Measurements from ENCODE around the gene CDC27.
"Not testable (repeated sequence)": the region's sequence is repeated elsewhere in the genome, so short reads cannot be mapped to it uniquely, and the experiment has no call there.

Gene CDC27

DNA sequence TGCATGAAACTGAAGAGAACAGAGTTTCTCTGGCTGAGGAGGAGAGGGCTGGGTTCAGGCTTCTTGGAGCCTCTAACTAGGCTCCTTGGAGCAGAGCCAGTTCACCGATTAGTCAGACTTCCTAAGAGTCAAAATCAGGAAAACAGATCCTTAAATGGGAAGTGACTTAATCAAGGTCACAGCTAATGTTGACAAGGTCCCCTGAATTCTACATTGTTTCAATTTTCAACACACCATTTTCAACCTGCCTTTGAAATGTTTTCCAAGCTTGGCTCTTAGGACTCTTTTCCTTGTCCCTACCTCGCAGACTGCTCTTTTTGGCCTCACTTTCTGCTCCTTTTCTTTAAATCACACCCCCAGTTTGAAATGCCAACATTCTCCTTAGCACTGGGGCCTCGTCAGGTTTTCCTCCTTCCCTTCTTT is 36.4 kb upstream of the CDC27 start:
- H3K4me3 ChIP-seq (ENCODE audit: low read length) = no peak overlapping the region
- DNase-seq (ENCODE audit: low read depth) = peak; percentile 86
- TF ChIP-seq, protein P1, sequence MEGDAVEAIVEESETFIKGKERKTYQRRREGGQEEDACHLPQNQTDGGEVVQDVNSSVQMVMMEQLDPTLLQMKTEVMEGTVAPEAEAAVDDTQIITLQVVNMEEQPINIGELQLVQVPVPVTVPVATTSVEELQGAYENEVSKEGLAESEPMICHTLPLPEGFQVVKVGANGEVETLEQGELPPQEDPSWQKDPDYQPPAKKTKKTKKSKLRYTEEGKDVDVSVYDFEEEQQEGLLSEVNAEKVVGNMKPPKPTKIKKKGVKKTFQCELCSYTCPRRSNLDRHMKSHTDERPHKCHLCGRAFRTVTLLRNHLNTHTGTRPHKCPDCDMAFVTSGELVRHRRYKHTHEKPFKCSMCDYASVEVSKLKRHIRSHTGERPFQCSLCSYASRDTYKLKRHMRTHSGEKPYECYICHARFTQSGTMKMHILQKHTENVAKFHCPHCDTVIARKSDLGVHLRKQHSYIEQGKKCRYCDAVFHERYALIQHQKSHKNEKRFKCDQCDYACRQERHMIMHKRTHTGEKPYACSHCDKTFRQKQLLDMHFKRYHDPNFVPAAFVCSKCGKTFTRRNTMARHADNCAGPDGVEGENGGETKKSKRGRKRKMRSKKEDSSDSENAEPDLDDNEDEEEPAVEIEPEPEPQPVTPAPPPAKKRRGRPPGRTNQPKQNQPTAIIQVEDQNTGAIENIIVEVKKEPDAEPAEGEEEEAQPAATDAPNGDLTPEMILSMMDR (IDR thresholded peaks at IDR 0.05; ENCODE audit: insufficient read depth, low read depth, low read length, missing control alignments) = no peak

GRCh38 chr17:47224966-47225365 is 35.9 kb upstream of the CDC27 start:
- no peak for DNase-seq (ENCODE audit: low read depth)
- TF ChIP-seq, protein P1 (IDR thresholded peaks at IDR 0.05; ENCODE audit: insufficient read depth, low read depth, low read length, missing control alignments) = no peak
- H3K4me3 ChIP-seq (ENCODE audit: low read length) = no peak overlapping the region

GRCh38 chr17:47224077-47224476 is 35.0 kb upstream of the CDC27 start:
- DNase-seq (ENCODE audit: low read depth); H3K4me3 ChIP-seq (ENCODE audit: low read length): not testable (repeated sequence)

- DNase-seq (ENCODE audit: low read depth) = no peak
- TF ChIP-seq, protein P1 (IDR thresholded peaks at IDR 0.05; ENCODE audit: insufficient read depth, low read depth, low read length, missing control alignments) = no peak
These were observed 34.4 kb upstream of the CDC27 start for GRCh38 chr17:47223460-47223859.

DNA sequence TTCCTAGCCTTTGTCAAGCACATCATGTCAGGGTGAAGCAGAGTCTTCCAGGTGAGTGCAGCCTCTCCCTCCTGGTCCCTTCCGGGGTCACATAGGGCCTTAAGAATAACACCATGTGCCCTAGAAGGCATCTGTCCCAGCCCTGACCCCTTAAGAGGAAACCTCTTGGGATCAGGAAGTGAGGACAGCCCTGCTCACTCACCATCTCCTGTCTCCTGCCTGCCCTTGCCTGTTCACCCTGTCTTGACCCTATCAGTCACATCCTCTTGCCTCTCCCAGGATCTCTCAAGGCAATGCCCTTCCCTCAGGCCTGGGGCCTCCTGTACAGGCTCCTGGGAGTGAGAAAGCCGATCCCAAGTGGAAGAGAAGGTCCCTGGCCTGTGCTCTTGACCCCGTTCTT is 33.9 kb upstream of the CDC27 start:
- DNase-seq (ENCODE audit: low read depth) = peak; percentile 60
- no peak overlapping the region for H3K4me3 ChIP-seq (ENCODE audit: low read length)
- TF ChIP-seq, protein P1 (IDR thresholded peaks at IDR 0.05; ENCODE audit: insufficient read depth, low read depth, low read length, missing control alignments) = no peak

More at GRCh38 chr17:47223460-47223859, 34.4 kb upstream of the CDC27 start:
- no peak overlapping the region for H3K4me3 ChIP-seq (ENCODE audit: low read length)

DNA sequence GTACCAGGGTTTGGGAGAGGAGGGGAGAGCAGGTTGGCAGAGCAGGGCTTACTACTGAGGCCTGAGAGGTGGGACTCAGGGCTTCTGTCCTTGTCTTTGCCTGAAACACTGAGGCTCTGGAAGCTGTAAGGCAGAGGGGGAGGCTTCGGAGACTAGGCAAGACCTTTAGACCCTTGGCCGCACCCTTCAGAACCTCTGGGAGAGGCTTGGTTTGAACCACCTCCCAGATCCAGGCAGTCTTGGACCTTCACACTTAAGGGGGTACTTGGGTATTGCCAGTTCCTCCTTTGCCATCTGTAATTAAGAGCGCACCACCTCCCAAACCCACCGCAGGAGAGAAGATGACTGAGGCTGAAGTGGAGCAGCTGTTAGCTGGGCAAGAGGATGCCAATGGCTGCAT is 33.0 kb upstream of the CDC27 start:
- TF ChIP-seq, protein P1 (IDR thresholded peaks at IDR 0.05; ENCODE audit: insufficient read depth, low read depth, low read length, missing control alignments) = no peak
- no peak overlapping the region for H3K4me3 ChIP-seq (ENCODE audit: low read length)
- DNase-seq (ENCODE audit: low read depth) = no peak

DNA sequence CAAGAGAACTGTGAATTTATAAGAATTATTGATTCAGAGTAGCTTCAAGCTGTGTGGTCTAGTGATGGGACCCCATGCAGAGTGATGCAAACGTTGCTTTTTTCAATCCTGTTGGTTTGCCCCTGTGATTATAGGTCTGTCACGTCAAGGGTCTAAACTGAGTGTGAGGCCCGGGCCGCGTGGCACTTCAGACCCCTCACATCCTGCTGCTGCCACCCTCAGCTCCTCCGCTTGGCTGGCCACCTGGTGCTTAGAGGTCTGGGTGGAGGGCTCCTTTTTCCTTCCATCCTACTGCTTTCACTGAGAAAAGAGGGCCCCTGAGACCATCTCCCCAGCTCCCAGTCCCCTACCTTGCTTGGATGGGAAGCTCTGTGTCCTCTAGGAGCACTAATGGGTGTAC is 32.1 kb upstream of the CDC27 start:
- DNase-seq (ENCODE audit: low read depth) = no peak
- TF ChIP-seq, protein P1 (IDR thresholded peaks at IDR 0.05; ENCODE audit: insufficient read depth, low read depth, low read length, missing control alignments) = no peak
- H3K4me3 ChIP-seq (ENCODE audit: low read length) = no peak overlapping the region
